Endometrial microvascular endothelial cells (primary cell): ENCODE results near the gene PARP8. TPM values are rescaled to one million over a fixed set of nuclear protein-coding genes. Genes with fewer than 3 reads are reported as not detected.

Experiments used
- in situ Hi-C: cut with HindIII; loops from 2 replicates; pipeline ENCODE4 v1.10.0; 2017; ENCODE audit warnings: low sequenced_read_pairs, low pct_unique_long_range_greater_than_20kb; ENCODE audit errors: inconsistent ontology term
- total RNA-seq: library from RNA; depleted of rRNA; stranded (reverse); fragments of >200 nt; gene quantifications from one replicate; pipeline ENCODE4 v1.2.3, GENCODE V29; 2015; ENCODE audit errors: inconsistent ontology term

PARP8 gene
- total RNA-seq, 1 donor from 2014 or later: 0.09 TPM

DNA sequence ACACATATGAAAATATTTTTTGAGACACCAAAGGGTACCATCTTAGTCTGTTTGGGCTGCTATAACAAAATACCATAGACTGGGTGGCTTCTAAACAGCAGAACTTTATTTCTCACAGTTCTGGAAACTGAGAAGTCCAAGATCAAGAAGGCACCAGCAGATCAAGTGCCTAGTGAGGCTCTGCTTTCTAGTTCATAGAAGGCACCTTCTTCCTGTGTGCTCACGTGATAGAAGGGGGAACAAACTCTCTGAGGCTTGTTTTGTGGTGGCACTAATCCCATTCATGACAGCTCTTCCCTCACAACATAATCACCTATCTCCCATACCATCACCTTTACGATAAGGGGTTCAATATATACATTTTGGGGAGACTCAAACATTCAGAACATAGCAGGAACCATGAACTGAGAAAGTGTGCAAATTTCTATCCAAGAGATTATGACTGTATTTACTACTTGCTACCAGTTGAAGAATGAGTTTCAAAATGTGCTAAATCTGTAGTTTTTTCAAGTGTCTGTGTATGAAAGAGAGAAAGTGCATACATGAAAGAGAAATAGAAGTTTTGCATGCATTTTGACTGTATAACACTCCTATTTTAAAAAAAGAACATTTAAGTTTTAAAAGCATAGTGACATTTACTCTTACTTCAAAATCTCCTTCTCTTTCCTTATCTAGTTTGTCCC is 207.3 kb downstream of the PARP8 start:
- in situ Hi-C loops: no loop called here

DNA sequence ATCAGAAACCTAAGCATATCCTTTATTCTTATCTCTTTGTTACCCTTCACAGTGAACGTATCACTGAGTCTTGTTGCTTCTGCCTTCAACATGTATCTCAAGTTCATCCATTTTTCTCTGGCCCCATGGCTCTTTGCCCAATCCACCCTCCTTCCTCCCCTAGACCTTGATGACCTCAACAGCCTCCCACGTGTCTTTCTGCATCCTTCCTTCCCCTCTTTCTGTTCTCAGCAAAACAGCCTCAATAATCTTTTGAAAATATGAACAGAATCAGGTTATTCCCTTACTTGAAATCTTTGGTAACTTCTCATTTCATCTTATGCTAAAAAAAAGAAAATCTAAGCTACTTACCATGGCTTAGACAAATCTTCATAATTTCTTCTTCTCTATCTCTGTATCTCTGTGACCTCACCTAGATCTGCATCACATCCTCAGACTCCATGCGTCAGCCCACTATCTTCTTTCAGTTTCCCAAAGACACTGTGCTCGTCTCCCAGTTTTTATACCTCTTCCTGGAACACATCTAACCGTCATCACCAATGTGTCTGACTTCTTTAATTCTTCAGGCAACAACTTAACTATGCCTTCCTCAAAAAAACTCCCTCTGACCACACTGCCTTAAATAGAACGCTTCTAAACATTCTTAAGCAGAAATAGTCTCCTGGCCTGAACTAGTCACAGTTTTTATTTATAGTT is 208.0 kb downstream of the PARP8 start:
- in situ Hi-C loops: no loop called here

DNA sequence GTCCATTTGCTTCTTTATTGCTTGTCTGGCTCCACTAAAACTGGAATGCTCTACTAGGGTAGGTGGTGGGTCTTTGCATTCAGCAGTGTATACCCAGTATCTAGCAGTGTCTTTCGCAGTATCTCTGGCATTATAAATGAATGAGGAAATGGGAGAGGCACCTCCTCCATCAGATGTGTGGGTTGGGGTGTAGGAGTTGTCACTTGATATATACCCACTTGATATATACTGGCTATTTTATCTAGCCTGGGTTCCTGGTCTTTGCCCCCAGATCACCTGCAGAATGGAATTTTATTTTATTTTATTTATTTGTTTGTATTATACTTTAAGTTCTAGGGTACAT is 208.5 kb downstream of the PARP8 start:
- in situ Hi-C loops: no loop called here

DNA sequence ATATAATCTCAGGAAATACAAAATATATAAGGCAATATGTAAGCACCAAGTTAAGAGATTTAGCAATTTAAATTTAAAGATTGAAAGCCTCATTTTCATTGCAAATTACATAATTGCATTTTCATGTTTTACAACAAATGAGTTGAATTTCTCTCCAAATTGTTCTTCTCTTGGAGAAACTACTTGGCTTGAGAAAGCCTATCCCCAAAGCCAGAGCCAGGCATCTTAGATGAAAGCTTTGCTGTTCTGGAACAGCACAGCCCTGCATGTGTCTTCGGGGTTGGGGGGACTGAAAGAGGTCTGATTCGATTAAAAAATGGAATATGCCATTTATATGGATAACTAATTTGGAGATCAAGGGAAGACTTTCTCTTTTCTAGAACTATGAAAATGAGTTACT is 212.0 kb downstream of the PARP8 start:
- in situ Hi-C loops: no loop called here

DNA sequence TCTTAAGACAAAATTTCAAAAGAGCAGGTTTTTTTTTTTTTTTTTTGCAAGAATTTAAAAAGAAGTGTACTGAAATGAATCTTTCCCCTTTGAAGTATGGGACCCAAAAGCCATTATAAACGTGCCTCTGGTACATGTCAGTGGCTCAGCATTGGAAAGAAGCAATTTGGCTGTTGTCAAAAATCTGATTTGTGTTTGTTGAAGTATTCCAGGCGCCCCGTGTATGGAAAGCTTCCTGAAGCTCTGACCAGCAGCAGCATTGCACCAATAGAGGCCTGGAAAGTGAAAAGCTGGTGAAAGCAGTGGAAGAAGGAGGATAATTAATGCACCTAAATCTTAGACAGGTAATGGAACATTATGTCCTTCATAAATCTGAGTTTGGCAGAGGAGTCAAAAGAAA is 215.0 kb downstream of the PARP8 start:
- in situ Hi-C loops: no loop called here

DNA sequence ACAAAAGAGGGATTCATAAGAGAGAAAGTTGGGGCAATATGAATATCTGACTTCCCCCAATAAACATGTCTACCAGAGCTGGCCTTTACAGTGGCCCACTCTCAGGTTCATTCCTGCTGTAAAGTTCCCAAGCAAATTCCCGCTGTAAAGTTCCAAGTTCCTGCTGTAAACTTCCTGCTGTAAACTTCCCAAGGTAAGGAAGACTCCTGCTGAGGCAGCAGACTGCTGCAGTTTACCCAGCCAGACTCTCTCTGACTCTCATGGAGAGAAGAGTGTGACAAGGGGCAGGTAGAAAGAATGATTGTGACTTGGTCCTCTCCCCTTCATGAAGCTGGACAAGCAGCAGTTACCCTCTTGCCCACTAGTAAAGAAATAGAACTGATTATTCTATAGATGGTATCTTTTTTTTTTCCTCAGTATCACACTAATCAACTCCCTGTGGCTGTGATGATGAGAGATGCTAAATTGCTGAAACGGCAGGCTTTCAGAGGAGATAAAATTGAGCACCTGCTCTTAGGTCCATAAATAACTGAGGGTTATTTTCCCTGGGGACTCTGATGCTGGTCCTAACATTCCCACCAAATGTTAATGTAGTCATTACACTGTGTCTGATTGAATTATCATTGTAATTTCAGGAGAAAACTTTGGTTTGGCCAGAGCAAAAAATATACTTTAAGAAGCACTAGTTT is 220.4 kb downstream of the PARP8 start:
- in situ Hi-C loops: no loop called here

DNA sequence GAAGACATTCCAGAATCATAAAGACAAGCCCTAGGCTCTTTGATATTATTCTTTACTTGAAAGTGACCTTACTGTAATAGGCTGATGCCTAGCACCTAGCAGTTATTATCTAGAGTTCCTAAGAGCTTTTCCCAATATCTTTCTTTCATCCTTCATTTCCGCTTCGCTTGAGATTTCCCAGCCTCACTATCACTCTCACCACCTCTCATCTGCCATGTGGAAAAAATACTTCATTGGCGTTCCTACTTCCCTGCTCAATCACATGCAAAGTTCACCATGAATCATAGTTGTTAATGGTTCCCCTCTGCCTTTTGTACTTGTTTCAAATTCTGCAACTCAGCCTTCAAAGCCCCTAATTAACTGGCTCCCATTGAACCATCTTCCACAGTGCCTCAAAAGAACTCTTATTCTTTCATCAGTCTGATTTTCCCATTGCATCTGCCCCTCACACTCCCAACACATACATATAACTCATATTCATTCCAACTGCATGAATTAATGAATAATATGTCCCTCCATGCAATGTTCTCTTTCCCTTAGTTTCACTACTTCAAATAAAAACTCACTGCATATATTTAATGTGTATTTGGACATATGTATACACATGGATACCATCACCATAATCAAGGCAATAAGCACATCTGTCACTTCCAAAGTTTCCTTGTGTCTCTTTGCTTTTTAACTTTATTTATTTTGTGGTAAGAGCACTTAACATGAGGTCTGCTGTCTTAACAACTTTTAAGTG is 221.6 kb downstream of the PARP8 start:
- in situ Hi-C loops: no loop called here

DNA sequence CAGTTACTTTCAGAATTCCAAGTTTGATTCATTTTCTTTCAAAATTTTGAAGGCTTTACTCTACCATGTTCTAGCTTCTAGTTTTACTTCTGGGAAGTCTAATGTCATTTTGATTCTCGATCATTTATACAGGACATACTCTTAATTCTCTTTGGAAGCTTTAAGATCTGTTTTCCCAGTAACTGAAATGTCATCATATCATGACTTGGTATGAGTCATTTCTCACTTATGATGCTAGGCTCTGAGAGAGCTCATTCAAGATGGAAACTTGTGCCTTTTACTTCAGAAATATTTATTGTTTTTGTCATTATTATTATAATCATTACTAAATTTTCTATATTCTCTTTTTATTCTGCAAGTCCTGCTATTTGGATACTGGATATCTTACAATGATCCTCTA is 222.3 kb downstream of the PARP8 start:
- in situ Hi-C loops: no loop called here

DNA sequence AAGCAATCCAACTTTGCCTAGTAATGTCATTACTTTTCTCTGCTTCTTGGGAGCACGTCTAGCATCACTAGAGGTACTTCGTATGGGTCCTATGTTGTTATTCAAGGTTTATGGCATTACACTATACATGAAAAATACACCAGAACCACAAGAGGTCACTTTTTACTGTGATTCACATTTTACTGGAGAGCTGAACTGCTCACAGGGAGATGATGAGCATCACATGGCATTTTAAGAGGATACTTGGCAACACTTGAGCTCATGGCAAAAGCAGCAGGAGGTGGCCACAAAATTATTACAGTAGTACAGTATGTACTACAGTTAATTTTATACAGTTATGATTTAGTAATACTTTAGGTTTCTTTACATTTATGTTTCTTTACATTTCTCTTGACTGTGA is 223.4 kb downstream of the PARP8 start:
- in situ Hi-C loops: no loop called here

Other genes with a start within 250 kb of the PARP8 start
- gene EMB, start 225.3 kb upstream of the PARP8 start, total RNA-seq: not detected